PC-3 (cell line): ENCODE measurements around the gene LRCOL1. TPM values are rescaled to one million over a fixed set of nuclear protein-coding genes. Genes with fewer than 3 reads are reported as not detected.

Source experiments
- ATAC-seq: fragments of 200-7000 bp; cut with Tn5 transposase; 2 replicates; pipeline ENCODE4 v1.9.1; 2020; ENCODE audit warnings: mild to moderate bottlenecking, moderate library complexity
- BruUV-seq: library from RNA; stranded (reverse); fragments of 400-500 nt; replicated peaks from 2 replicates; lab custom pipeline; 2021; lab: Mats Ljungman, UMichigan
- CTCF ChIA-PET: fragments of 300-600 bp; sonication (Branson Sonifier 250); formaldehyde crosslinking; loops from one replicate; lab custom pipeline; 2022; ENCODE audit warnings: antibody characterized with exemption; lab: Charles Lee
- POLR2A ChIA-PET: fragments of 300-600 bp; sonication (Branson Sonifier 250); formaldehyde crosslinking; loops from one replicate; lab custom pipeline; 2022; ENCODE audit warnings: antibody characterized with exemption; ENCODE audit not compliant: unreplicated experiment; lab: Charles Lee
- DNase-seq: peaks from one replicate; pipeline ENCODE4 v3.0.0-alpha.2; 2015
- H2AFZ ChIP-seq: fragments of 300-600 bp; sonication (generic); 2 replicates; pipeline ENCODE4 v1.6.0; 2016; ENCODE audit warnings: antibody characterized with exemption, low read length
- H3F3A ChIP-seq: fragments of 300-600 bp; sonication (generic); one replicate; pipeline ENCODE4 v1.6.0; 2017; ENCODE audit warnings: antibody characterized with exemption, low read length, control low read depth, mild to moderate bottlenecking; ENCODE audit not compliant: unreplicated experiment
- H3K27ac ChIP-seq: fragments of 300-600 bp; sonication (generic); 2 replicates; pipeline ENCODE4 v1.5.1; 2016; ENCODE audit warnings: mild to moderate bottlenecking, low read length
- H3K27me3 ChIP-seq: fragments of 300-600 bp; sonication (generic); 2 replicates; pipeline ENCODE4 v1.6.1; 2016; ENCODE audit warnings: low read length, mixed read lengths
- H3K36me3 ChIP-seq: fragments of 300-600 bp; sonication (generic); 2 replicates; pipeline ENCODE4 v1.6.1; 2016; ENCODE audit warnings: low read depth, mixed run types, low read length, mixed read lengths
- H3K4me1 ChIP-seq: fragments of 300-600 bp; sonication (generic); 2 replicates; pipeline ENCODE4 v1.5.1; 2016; ENCODE audit warnings: low read length; ENCODE audit not compliant: insufficient read depth
- H3K4me2 ChIP-seq: fragments of 300-600 bp; sonication (generic); 2 replicates; pipeline ENCODE4 v1.6.0; 2016; ENCODE audit warnings: low read length
- H3K4me3 ChIP-seq: fragments of 300-600 bp; sonication (generic); 2 replicates; pipeline ENCODE4 v1.5.1; 2016; ENCODE audit warnings: mild to moderate bottlenecking, low read length, mixed read lengths
- H3K79me2 ChIP-seq: fragments of 300-600 bp; sonication (generic); 2 replicates; pipeline ENCODE4 v1.6.1; 2017; ENCODE audit warnings: low read length, mixed read lengths
- H3K9ac ChIP-seq: fragments of 300-600 bp; sonication (generic); 2 replicates; pipeline ENCODE4 v1.6.0; 2016; ENCODE audit warnings: mild to moderate bottlenecking, low read length
- H3K9me2 ChIP-seq: fragments of 300-600 bp; sonication (generic); replicated peaks from 2 replicates; pipeline ENCODE4 v1.6.1; 2016; ENCODE audit warnings: mixed run types, low read length, mixed read lengths
- H3K9me3 ChIP-seq: fragments of 300-600 bp; sonication (generic); 2 replicates; pipeline ENCODE4 v1.6.1; 2016; ENCODE audit warnings: low read length, mixed read lengths
- H4K20me1 ChIP-seq: fragments of 300-600 bp; sonication (generic); 2 replicates; pipeline ENCODE4 v1.6.1; 2016; ENCODE audit warnings: low read length, mixed read lengths
- CTCF ChIP-seq: fragments of 300-600 bp; sonication (generic); conservative IDR thresholded peaks from 2 replicates; pipeline ENCODE4 v1.5.1; 2017; ENCODE audit warnings: antibody characterized with exemption, low read depth, mild to moderate bottlenecking, low read length
- EZH2 ChIP-seq: fragments of 300-600 bp; sonication (generic); IDR thresholded peaks from one replicate; pipeline ENCODE4 v1.6.1; 2017; ENCODE audit warnings: antibody characterized with exemption, mild to moderate bottlenecking, low read length; ENCODE audit not compliant: unreplicated experiment
- EZH2phosphoT487 ChIP-seq: fragments of 300-600 bp; sonication (generic); IDR thresholded peaks from 2 replicates; pipeline ENCODE4 v1.6.1; 2018; ENCODE audit warnings: mild to moderate bottlenecking, antibody characterized with exemption, low read length, borderline replicate concordance
- intact Hi-C: fragments of 100-400 bp; cut with micrococcal nuclease; formaldehyde crosslinking; loops from 2 replicates; pipeline ENCODE4 v1.9.0; 2023
- total RNA-seq: library from RNA; depleted of rRNA; stranded (reverse); fragments of >200 nt; gene quantifications from 2 replicates; pipeline ENCODE4 v1.2.3, GENCODE V29; 2014

Gene LRCOL1
- total RNA-seq, 1 experiment from 2014 or later, result not detected

- Histone ChIP-seq H3K27ac (no peak overlapping the region), H4K20me1 (no peaks in the 10 kb centered on the region), H3F3A (no peaks in the 10 kb centered on the region), H3K9ac (no peak overlapping the region), H3K9me2 (no peaks in the 10 kb centered on the region), H3K79me2 (no peaks in the 10 kb centered on the region), H3K9me3 (no peaks in the 10 kb centered on the region), H3K36me3 (peaks cover 10% of the 10 kb centered on the region), H3K4me2 (no peak overlapping the region), H2AFZ (no peak overlapping the region), H3K4me3 (no peak overlapping the region), H3K27me3 (peaks cover 3% of the 10 kb centered on the region; the same call in 1 of the 2 replicates), H3K4me1 (peaks cover 18% of the 10 kb centered on the region)
- ATAC-seq (no peak), DNase-seq (no peak)
- ChIA-PET CTCF (no interaction called here), POLR2A (no interaction called here)
- no peak for TF ChIP-seq CTCF
- no peak for TF ChIP-seq EZH2phosphoT487
- TF ChIP-seq EZH2, result no peak
- intact Hi-C loops, result no loop called here
- BruUV-seq, result TSS peak; percentile 13
Measured at GRCh38 chr12:132624186-132624855, 13.9 kb upstream of the LRCOL1 start.

GRCh38 chr12:132623072-132623869 lies 12.9 kb upstream of the LRCOL1 start:
- Histone ChIP-seq H3K9me3 (no peaks in the 10 kb centered on the region), H4K20me1 (no peaks in the 10 kb centered on the region), H2AFZ (no peak overlapping the region), H3F3A (no peaks in the 10 kb centered on the region), H3K4me3 (no peak overlapping the region), H3K27ac (peak overlapping the region; percentile 27), H3K9me2 (no peaks in the 10 kb centered on the region), H3K36me3 (peaks cover 7% of the 10 kb centered on the region; the same call in 1 of the 2 replicates), H3K9ac (no peak overlapping the region), H3K4me2 (peak overlapping the region; percentile 30), H3K27me3 (peaks cover 6% of the 10 kb centered on the region), H3K79me2 (no peaks in the 10 kb centered on the region), H3K4me1 (peaks cover 18% of the 10 kb centered on the region)
- ATAC-seq (peak; percentile 7; the same call in 1 of the 2 replicates), DNase-seq (peak; percentile 75)
- intact Hi-C loops, result no loop called here
- BruUV-seq, result no TSS peak
- ChIA-PET POLR2A (no interaction called here), CTCF (no interaction called here)
- TF ChIP-seq EZH2phosphoT487, result no peak
- no peak for TF ChIP-seq EZH2
- no peak for TF ChIP-seq CTCF
